GM19455 (cell line): ENCODE data around the gene THOC2.
"Not testable (repeated sequence)": the region's sequence is repeated elsewhere in the genome, so short reads cannot be mapped to it uniquely, and the experiment has no call there.

Experiments used
- ATAC-seq: cut with Tn5 transposase; IDR thresholded peaks from one replicate; pipeline ENCODE4 v1.9.1; 2021; ENCODE audit not compliant: unreplicated experiment

Gene THOC2

GRCh38 chrX:123574027-123574426 lies 158.8 kb downstream of the THOC2 start:
- ATAC-seq = not testable (repeated sequence)

GRCh38 chrX:123570011-123570590 lies 162.8 kb downstream of the THOC2 start:
- ATAC-seq = no peak

- no peak for ATAC-seq
Measured at GRCh38 chrX:123563167-123563566, 169.7 kb downstream of the THOC2 start.

- no peak for ATAC-seq
Measured at GRCh38 chrX:123562342-123563146, 170.3 kb downstream of the THOC2 start.

- no peak for ATAC-seq
Measured at GRCh38 chrX:123561439-123562215, 171.2 kb downstream of the THOC2 start.

- no peak for ATAC-seq
Measured at GRCh38 chrX:123550829-123551228, 182.0 kb downstream of the THOC2 start.
